PC-9 (cell line): Measurements from ENCODE around the gene ATP2C1. TPM values are rescaled to one million over a fixed set of nuclear protein-coding genes. Genes with fewer than 3 reads are reported as not detected.

ENCODE experiments used
- BruUV-seq: library from RNA; stranded (reverse); fragments of 400-500 nt; replicated peaks from 2 replicates; lab custom pipeline; 2021; lab: Mats Ljungman, UMichigan
- CTCF ChIA-PET: fragments of 300-600 bp; sonication (Branson Sonifier 250); formaldehyde crosslinking; loops from one replicate; lab custom pipeline; 2022; ENCODE audit warnings: antibody characterized with exemption; lab: Charles Lee
- POLR2A ChIA-PET: fragments of 300-600 bp; sonication (Branson Sonifier 250); formaldehyde crosslinking; loops from one replicate; lab custom pipeline; 2022; ENCODE audit warnings: antibody characterized with exemption; ENCODE audit not compliant: unreplicated experiment; lab: Charles Lee
- DNase-seq, 2 experiments: peaks; one replicate each; pipeline versions ENCODE4 v3.0.0 to v3.0.0-alpha.2; 2015 to 2022; ENCODE audit warnings: mixed read lengths in 1 of 2
- H2AFZ ChIP-seq: fragments of 200-600 bp; sonication (generic); 2 replicates; pipeline ENCODE4 v1.8.1; 2017; ENCODE audit warnings: antibody characterized with exemption
- H3F3A ChIP-seq: fragments of 200-600 bp; sonication (generic); 2 replicates; pipeline ENCODE4 v1.8.1; 2017; ENCODE audit warnings: antibody characterized with exemption, mild to moderate bottlenecking, low read depth; ENCODE audit not compliant: insufficient read depth
- H3K27ac ChIP-seq: fragments of 200-600 bp; sonication (generic); 2 replicates; pipeline ENCODE4 v1.6.1; 2016; ENCODE audit warnings: mixed run types
- H3K27me3 ChIP-seq: fragments of 200-600 bp; sonication (generic); 2 replicates; pipeline ENCODE4 v1.6.1; 2016; ENCODE audit warnings: low read depth, mixed run types; ENCODE audit not compliant: insufficient read depth
- H3K36me3 ChIP-seq: fragments of 200-600 bp; sonication (generic); 2 replicates; pipeline ENCODE4 v1.6.1; 2016; ENCODE audit warnings: low read depth, mixed run types
- H3K4me1 ChIP-seq: fragments of 200-600 bp; sonication (generic); replicated peaks from 2 replicates; pipeline ENCODE4 v1.6.1; 2016; ENCODE audit warnings: mixed run types; ENCODE audit not compliant: insufficient read depth
- H3K4me2 ChIP-seq: fragments of 200-600 bp; sonication (generic); 2 replicates; pipeline ENCODE4 v1.6.1; 2017; ENCODE audit warnings: mixed run types
- H3K4me3 ChIP-seq: fragments of 200-600 bp; sonication (generic); 2 replicates; pipeline ENCODE4 v1.6.1; 2016; ENCODE audit warnings: mixed run types
- H3K79me2 ChIP-seq: fragments of 200-600 bp; sonication (generic); 2 replicates; pipeline ENCODE4 v1.6.1; 2017; ENCODE audit warnings: low read depth, mixed run types
- H3K9me2 ChIP-seq: fragments of 200-600 bp; sonication (generic); 2 replicates; pipeline ENCODE4 v1.8.1; 2017; ENCODE audit warnings: mild to moderate bottlenecking; ENCODE audit not compliant: insufficient read depth
- H3K9me3 ChIP-seq: fragments of 200-600 bp; sonication (generic); 2 replicates; pipeline ENCODE4 v1.8.1; 2016; ENCODE audit warnings: low read depth; ENCODE audit not compliant: insufficient read depth
- H4K20me1 ChIP-seq: fragments of 200-600 bp; sonication (generic); 2 replicates; pipeline ENCODE4 v1.8.1; 2017; ENCODE audit not compliant: insufficient read depth
- EZH2 ChIP-seq: fragments of 200-600 bp; sonication (generic); IDR thresholded peaks from 2 replicates; pipeline ENCODE4 v1.8.0; 2017; ENCODE audit warnings: antibody characterized with exemption, low read depth
- intact Hi-C: fragments of 100-400 bp; cut with micrococcal nuclease; formaldehyde crosslinking; loops from one replicate; pipeline ENCODE4 v1.10.0; 2022; ENCODE audit not compliant: unreplicated experiment
- total RNA-seq: library from RNA; stranded (reverse); gene quantifications from 2 replicates; pipeline ENCODE4 v1.2.3, GENCODE V29; 2021
- TF ChIP-seq, protein P1 (sequence below): fragments of 200-600 bp; sonication (generic); conservative IDR thresholded peaks from 2 replicates; pipeline ENCODE4 v1.6.1; 2017; ENCODE audit warnings: mixed run types, antibody characterized with exemption, mild to moderate bottlenecking, moderate library complexity

Gene ATP2C1
- total RNA-seq, 1 experiment from 2014 or later, result 101 TPM

- no peaks in the 10 kb centered on the region for H3K4me1 ChIP-seq
- no peak overlapping the region for H3K27ac ChIP-seq
- no peak overlapping the region for H2AFZ ChIP-seq
- H4K20me1 ChIP-seq, result no peaks in the 10 kb centered on the region
- no peaks in the 10 kb centered on the region for H3K27me3 ChIP-seq
- H3K9me3 ChIP-seq, result no peaks in the 10 kb centered on the region
- DNase-seq, result no peak
- no peaks in the 10 kb centered on the region for H3F3A ChIP-seq
- peaks cover 67% of the 10 kb centered on the region for H3K79me2 ChIP-seq
- ChIA-PET CTCF (no interaction called here), POLR2A (no interaction called here)
- no TSS peak for BruUV-seq
- H3K36me3 ChIP-seq, result no peaks in the 10 kb centered on the region
- no peak overlapping the region for H3K4me2 ChIP-seq
- H3K4me3 ChIP-seq, result no peak overlapping the region
- intact Hi-C loops, result no loop called here
- peaks cover 3% of the 10 kb centered on the region; the same call in 1 of the 2 replicates for H3K9me2 ChIP-seq
- TF ChIP-seq, protein P1, sequence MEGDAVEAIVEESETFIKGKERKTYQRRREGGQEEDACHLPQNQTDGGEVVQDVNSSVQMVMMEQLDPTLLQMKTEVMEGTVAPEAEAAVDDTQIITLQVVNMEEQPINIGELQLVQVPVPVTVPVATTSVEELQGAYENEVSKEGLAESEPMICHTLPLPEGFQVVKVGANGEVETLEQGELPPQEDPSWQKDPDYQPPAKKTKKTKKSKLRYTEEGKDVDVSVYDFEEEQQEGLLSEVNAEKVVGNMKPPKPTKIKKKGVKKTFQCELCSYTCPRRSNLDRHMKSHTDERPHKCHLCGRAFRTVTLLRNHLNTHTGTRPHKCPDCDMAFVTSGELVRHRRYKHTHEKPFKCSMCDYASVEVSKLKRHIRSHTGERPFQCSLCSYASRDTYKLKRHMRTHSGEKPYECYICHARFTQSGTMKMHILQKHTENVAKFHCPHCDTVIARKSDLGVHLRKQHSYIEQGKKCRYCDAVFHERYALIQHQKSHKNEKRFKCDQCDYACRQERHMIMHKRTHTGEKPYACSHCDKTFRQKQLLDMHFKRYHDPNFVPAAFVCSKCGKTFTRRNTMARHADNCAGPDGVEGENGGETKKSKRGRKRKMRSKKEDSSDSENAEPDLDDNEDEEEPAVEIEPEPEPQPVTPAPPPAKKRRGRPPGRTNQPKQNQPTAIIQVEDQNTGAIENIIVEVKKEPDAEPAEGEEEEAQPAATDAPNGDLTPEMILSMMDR, result no peak
- no peak for TF ChIP-seq EZH2
Measured at GRCh38 chr3:130916507-130917167, 22.8 kb downstream of the ATP2C1 start.

DNA sequence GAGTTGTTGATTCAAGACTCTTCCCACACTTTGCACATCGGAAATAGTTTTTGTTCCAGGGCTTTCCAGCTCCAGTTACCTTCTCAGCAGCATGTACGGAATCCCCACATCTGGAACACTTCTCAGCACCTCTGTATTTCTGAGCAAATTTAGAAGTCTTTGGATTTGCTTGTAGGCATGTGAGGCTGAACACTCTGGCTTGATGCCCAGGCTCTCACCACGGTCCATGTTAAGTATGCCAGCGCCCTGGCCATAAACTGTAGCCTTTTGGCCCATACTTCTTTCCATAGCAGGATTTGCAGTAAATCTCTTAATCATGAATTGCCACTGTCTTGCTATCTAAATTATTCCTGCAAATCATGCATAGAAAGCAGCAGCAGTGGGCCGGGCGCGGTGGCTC is 24.4 kb downstream of the ATP2C1 start:
- H3K27ac ChIP-seq, result no peak overlapping the region
- ChIA-PET CTCF (no interaction called here), POLR2A (no interaction called here)
- H3K36me3 ChIP-seq, result no peaks in the 10 kb centered on the region
- peaks cover 82% of the 10 kb centered on the region for H3K79me2 ChIP-seq
- no peak overlapping the region for H3K4me2 ChIP-seq
- H4K20me1 ChIP-seq, result no peaks in the 10 kb centered on the region
- H3F3A ChIP-seq, result no peaks in the 10 kb centered on the region
- no peak for DNase-seq
- H3K9me2 ChIP-seq, result peaks cover 3% of the 10 kb centered on the region; the same call in 1 of the 2 replicates
- no TSS peak for BruUV-seq
- H3K9me3 ChIP-seq, result peaks cover 7% of the 10 kb centered on the region; the same call in 1 of the 2 replicates
- intact Hi-C loops, result no loop called here
- H3K4me3 ChIP-seq, result no peak overlapping the region
- H3K4me1 ChIP-seq, result no peaks in the 10 kb centered on the region
- no peak overlapping the region for H2AFZ ChIP-seq
- no peaks in the 10 kb centered on the region for H3K27me3 ChIP-seq
- TF ChIP-seq, protein P1, result no peak
- TF ChIP-seq EZH2, result no peak

DNA sequence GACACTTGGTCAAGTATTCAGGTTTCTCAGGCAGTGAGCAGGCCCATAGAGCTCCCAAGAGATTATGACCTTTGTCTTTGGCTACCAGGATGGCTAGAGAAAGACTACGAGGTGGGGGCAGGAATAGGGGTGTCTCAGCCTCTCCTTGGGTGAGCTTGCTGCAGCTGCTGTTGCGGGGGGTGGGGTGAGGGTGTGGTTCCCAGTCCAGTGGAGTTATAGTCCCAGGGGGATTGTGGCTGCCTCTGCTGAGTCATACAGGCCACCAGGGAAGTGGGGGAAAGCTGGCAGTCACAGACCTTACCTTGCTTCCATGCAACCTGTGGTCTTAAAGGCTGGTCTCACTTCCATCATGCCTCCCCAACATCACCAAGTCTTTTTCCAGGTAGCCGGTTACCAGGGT is 31.7 kb downstream of the ATP2C1 start:
- no peaks in the 10 kb centered on the region for H3K9me2 ChIP-seq
- H3K36me3 ChIP-seq, result no peaks in the 10 kb centered on the region
- H3K4me2 ChIP-seq, result no peak overlapping the region
- ChIA-PET POLR2A (no interaction called here), CTCF (no interaction called here)
- no peak overlapping the region for H3K4me3 ChIP-seq
- DNase-seq, result peak in 1 of 2 experiments; percentile 20
- intact Hi-C loops, result no loop called here
- H3K27me3 ChIP-seq, result no peaks in the 10 kb centered on the region
- TF ChIP-seq, protein P1, result no peak
- TF ChIP-seq EZH2, result no peak
- peaks cover 74% of the 10 kb centered on the region for H3K79me2 ChIP-seq
- peaks cover 18% of the 10 kb centered on the region; the same call in 1 of the 2 replicates for H3K9me3 ChIP-seq
- no peak overlapping the region for H3K27ac ChIP-seq
- H3K4me1 ChIP-seq, result peaks cover 6% of the 10 kb centered on the region; the same call in 1 of the 2 replicates
- no peaks in the 10 kb centered on the region for H3F3A ChIP-seq
- H2AFZ ChIP-seq, result no peak overlapping the region
- H4K20me1 ChIP-seq, result 0 out of 2 replicates have a peak, but pooled peaks cover 7% of the 10 kb centered on the region
- BruUV-seq, result no TSS peak
